Activated CD4-positive, CD25-positive, alpha-beta regulatory T cell treated with anti-CD3 and anti-CD28 coated beads, Interleukin-2, amount 50 U/mL, for 16 hours (primary cell): ENCODE data around the gene LRRC56.

Experiments used
- DNase-seq: peaks from one replicate; pipeline ENCODE4 v3.0.0-alpha.2; 2020; ENCODE audit warnings: low read depth, low spot score

Gene LRRC56

DNA sequence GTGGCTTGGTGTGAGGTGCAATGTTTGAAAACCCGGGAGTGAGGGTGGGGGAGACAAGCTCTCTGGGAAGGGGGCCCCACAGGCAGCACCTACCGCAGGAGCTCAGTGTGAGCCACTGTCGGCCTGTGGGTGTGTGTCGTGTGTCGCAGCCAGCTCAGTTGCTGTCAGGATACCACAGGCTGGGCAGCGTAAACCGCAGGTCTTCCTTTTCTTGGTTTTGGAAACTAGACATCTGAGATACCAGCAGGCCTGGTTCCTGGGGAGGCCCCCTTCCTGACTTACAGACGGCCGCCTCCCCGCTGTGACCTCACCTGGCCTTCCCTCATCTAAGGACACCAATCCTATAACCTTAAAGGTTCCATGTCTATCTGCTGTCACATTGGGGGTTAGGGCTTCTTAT, 59.0 kb downstream of the LRRC56 start:
- no peak for DNase-seq

DNA sequence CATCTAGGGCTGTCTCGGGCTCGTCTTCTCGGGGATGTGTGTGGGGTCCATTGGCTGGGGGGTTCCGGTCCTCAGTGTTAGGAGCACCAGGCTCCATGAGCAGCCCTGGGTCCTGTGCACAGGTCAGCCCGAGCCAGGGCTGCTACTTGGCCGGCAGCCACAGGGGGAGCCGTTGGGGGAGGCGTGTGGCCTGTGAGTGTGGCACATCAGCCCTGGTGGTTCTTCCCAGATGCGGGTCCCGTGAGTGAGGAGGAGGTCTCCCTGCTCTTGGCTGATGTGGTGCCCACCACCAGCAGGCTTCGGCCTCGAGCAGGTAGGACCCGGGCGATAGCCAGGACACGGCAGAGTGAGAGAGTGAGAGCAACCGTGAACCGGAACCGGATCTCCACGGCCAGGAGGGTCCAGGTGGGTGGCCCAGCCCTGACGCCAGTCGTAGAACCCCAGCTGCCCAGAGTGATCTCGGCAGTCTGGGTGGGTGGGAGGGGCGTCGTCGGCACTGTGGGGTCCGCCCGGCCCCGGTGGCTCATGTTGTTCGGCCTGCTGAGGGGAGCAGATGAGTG, 59.9 kb downstream of the LRRC56 start:
- no peak for DNase-seq

DNA sequence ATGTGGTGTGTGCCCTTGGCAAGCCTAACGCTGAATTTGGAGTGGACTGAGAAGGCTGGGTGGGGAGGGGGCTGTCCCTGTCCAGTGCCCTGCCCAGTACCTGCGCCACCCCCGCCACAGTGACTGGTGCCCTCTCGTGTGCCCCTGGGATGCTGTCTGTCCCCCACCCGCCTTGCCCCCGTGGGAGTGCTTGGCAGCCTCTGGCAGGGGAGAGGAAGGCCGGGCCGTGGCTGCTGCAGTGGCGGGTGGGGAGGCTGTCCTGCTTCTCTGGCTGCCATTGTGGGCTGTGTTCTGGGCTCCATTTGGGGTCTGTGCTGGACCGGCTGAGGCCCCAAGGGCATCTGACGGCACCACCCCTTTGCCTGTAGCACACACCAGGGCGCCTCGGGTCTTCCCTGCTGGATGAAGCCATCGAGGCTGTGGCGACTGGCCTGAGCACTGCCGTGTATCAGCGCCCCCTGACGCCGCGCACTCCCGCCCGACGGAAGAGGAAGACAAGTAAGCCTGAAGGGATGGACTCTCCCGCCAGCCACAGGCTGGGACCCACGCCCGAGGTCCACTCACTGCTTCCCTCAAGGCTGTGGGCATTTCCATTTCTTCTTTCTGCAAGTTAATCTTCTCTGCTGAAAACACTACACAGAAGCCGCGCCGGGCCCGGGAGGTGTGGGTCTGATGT, 60.8 kb downstream of the LRRC56 start:
- DNase-seq: no peak

DNA sequence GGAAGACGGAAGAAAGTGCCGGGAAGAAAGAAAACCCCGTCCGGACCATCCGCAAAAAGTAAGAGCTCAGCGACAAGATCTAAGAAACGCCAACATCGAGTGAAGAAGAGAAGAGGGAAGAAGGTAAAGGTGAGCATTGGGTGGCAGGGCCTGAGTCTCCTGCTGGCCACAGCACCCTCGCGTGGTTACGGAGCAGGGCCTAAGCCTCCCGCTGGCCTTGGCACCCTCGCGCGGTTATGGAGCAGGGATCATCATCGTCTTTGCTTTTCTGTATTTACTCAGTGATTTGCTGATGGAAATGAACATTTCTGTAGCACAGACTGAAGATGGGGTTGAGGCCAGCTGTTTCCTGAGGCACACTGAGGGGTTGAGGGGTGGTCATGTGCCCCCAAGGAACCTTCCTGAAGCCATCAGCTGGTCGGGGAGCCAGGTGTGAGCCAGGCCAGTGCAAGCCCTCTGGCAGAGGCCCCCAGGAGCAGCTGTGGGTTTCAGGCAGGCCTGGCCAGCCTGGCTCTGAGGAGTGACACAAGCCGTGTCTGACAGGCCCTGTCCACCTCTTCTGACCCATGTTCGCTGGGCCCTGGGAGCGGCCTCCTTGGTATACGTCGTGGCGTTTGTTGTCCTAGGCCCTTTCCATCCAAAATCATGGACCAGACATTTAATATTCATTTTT, 64.4 kb downstream of the LRRC56 start:
- no peak for DNase-seq

DNA sequence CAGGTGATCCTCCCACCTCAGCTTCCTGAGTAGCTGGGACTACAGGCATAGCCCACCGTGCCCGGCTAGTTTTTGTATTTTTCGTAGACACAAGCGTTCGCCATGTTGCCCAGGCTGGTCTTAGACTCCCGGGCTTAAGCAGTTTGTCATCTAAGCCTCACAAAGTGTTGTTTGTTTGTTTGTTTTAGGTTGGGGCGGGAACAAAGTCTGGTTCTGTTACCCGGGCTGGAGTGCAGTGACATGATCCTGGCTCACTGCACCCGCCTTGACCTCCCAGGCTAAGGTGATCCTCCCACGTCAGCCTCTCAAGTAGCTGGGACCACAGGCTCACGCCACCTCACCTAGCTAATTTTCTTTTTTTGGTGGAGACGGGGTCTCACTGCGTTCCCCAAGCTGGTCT, 65.8 kb downstream of the LRRC56 start:
- no peak for DNase-seq
